Activated effector memory CD4-positive, alpha-beta T cell treated with anti-CD3 and anti-CD28 coated beads, Interleukin-2, amount 50 U/mL, for 16 hours (primary cell): ENCODE data around the gene PERCC1.
A peak's percentile ranks its signal among the peaks of the same experiment; 100 is the strongest.

Experiments
- DNase-seq: peaks from one replicate; pipeline ENCODE4 v3.0.0-alpha.2; 2020

Gene PERCC1

GRCh38 chr16:1413684-1414531 lies 17.0 kb upstream of the PERCC1 start:
- DNase-seq, result peak; percentile 89

- DNase-seq, result peak; percentile 94
Measured at GRCh38 chr16:1414532-1415260, 16.2 kb upstream of the PERCC1 start, which contains the start of gene UNKL. Gene UNKL (minus strand): TSS chr16:1414704. CDS start chr16:1414691, 13 bp downstream.

- no peak for DNase-seq
Measured at GRCh38 chr16:1416521-1416941, 14.3 kb upstream of the PERCC1 start.

- DNase-seq, result peak; percentile 65
Measured at GRCh38 chr16:1420111-1420539, 10.8 kb upstream of the PERCC1 start.

- no peak for DNase-seq
Measured at GRCh38 chr16:1422076-1422475, 8.8 kb upstream of the PERCC1 start.

GRCh38 chr16:1424028-1424427 lies 6.8 kb upstream of the PERCC1 start:
- DNase-seq, result no peak

GRCh38 chr16:1425616-1426370 lies 5.1 kb upstream of the PERCC1 start:
- DNase-seq, result no peak

GRCh38 chr16:1426734-1427471 lies 4.0 kb upstream of the PERCC1 start:
- DNase-seq, result no peak

GRCh38 chr16:1427473-1428461 lies 3.1 kb upstream of the PERCC1 start:
- DNase-seq, result no peak

GRCh38 chr16:1428511-1428910 lies 2.4 kb upstream of the PERCC1 start:
- DNase-seq, result peak; percentile 72

- DNase-seq, result no peak
Measured at GRCh38 chr16:1429012-1429411, 1.9 kb upstream of the PERCC1 start.

- no peak for DNase-seq
Measured at GRCh38 chr16:1429631-1430030, 1.2 kb upstream of the PERCC1 start.

GRCh38 chr16:1430214-1430758 lies 592 bp upstream of the PERCC1 start:
- no peak for DNase-seq

- no peak for DNase-seq
Measured at GRCh38 chr16:1431497-1432270, 806 bp downstream of the PERCC1 start.

- no peak for DNase-seq
Measured at GRCh38 chr16:1432388-1433262, 1.7 kb downstream of the PERCC1 start.

- no peak for DNase-seq
Measured at GRCh38 chr16:1433263-1433560, 2.3 kb downstream of the PERCC1 start.

GRCh38 chr16:1433756-1434155 lies 2.9 kb downstream of the PERCC1 start:
- DNase-seq, result no peak

- DNase-seq, result no peak
Measured at GRCh38 chr16:1434644-1435592, 4.0 kb downstream of the PERCC1 start.
